T-helper 1 cell treated with Interleukin-12 subunit alpha and Interleukin-12 subunit beta and Interleukin-4 antibody, amounts not matched to agents 30 ng/mL and 1 ng/mL, for 36 hours (primary cell): ENCODE results near the gene CHAF1B. TPM values are rescaled to one million over a fixed set of nuclear protein-coding genes. Genes with fewer than 3 reads are reported as not detected.

Experiments
- intact Hi-C: fragments of 100-400 bp; cut with micrococcal nuclease; formaldehyde crosslinking; loops from one replicate; pipeline ENCODE4 v1.15.1; 2024
- total RNA-seq: library from RNA; stranded (reverse); gene quantifications from 2 replicates; pipeline ENCODE4 v1.2.3, GENCODE V29; 2022

Gene CHAF1B
- total RNA-seq, 1 donor from 2014 or later = 18.6 TPM

DNA sequence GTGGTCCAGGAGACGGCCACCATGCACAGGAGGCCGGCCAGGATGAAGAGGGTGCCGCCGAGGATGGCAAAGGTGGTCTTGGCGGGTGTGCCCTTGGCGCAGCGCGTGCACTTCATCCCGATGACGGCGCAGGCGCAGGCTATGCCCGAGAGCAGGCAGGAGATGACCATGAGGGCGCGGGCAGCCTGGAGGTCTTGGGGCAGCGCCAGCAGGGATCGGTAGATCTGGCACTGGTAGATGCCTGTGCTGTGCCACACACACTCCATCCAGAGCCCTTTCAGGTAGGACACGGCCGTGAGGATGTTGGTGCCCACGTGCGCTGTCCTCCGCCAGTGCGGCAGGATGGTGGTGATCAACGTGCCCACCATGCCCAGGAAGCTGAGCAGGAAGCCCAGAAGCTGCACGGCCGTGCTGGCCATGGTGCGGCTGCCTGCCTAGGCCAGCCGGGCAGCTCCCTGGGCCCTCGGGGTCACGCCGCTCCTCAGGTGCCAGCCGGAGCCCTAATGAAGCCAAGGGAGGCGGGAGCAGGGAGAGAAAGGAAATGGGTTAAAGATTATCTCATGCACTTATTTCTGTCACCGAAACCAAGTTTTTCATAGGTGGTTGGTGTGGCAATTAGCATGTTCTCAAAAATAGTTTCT is 76.2 kb downstream of the CHAF1B start:
- intact Hi-C loops = no loop called here

DNA sequence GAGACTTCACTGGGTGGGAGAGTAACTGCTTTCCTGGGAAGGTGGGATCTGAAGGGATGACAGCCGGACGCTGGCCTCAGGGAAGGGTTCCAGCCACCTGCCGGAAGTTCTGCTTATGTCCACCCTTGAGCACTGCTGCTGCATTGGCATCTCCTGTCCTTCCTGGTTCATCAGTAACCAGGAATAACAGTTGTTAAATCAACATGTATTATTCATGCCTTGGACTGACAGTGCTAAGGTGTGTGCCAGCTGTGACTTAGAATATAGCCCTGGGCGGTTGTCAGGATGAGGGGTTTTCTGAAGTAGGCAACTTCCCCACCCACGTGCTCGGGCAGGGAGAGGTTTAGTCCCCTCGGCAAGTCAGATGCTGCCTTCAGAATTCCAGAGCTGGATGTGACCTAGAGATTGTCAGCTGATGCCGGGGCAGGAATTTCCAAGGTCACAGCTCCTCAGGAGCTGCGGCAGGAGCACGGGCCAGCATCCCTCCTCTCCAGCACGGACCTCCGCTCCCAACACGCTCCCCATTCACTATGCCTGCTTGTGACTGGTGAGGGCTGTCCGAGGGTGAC is 76.8 kb downstream of the CHAF1B start:
- intact Hi-C loops = no loop called here

DNA sequence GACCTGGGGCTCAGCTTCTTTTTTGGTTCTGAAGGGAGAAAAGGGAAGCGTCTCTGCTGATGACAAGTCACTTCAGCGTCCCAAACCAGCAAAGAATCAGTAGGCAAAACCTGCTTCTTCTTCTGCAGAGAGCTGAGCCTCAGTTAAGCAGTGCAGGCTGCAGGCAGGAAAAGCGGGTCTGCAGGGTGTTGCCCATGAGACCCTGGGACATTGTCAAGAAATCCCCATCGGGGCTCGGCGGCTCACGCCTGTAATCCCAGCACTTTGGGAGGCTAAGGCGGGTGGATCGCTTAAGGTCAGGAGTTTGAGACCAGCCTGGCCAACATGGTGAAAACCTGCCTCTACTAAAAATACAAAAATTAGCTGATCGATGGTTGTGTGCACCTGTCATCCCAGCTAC is 78.0 kb downstream of the CHAF1B start:
- intact Hi-C loops = no loop called here

DNA sequence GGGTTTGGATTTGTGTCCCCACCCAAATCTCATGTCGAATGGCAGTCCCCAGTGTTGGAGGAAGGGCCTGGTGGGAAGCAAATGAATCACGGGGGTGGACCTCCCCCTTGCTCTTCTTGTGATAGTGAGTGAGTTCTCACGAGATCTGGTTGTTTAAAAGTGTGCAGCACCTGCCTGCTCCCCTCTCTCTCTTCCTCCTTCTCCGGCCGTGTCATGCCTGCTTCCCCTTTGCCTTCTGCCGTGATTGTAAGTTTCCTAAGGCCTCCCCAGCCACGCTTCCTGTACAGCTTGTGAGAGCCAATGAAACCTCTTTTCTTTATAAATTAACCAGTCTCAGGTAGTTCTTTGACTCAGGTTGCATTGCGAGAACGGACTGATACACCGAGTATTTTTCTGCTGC is 78.8 kb downstream of the CHAF1B start:
- intact Hi-C loops = no loop called here

DNA sequence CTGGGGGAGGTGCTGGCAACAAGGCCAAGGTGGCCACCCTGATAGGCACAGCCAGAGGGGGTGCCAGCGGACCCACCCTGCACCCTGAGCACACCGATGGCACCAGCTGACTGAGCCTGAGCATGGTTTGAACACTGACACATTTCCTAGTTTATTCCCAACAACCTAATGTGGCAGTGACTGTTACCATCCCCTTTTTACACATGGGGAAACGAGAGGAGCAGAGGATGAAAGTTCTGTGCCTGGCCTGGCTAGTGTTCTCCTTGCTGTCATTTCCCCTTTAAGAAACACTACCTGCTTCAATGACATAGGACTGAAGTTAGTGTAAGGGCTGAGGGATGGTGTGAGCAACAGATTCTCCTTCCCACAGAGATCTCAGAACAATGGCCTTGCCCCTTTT is 79.4 kb downstream of the CHAF1B start:
- intact Hi-C loops = no loop called here

DNA sequence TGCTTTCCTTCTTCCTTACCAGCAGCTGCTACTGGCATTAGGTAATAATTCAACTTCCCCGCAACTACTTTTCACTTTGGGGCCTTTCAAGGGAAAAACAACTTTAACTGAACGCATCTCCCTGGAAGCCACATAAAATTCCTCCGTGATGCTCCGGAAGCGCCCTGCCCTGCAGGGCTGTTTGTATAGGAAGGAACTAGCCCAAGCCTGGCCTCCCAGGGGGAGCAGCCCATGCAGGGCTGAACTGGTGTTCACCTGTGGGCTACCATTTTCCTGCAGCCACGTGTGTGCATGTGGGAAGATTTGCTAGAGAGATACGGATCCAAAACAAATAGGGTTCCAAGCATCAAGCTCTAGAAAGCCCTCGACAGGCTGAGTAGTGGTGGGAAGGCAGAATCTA is 80.3 kb downstream of the CHAF1B start:
- intact Hi-C loops = no loop called here

DNA sequence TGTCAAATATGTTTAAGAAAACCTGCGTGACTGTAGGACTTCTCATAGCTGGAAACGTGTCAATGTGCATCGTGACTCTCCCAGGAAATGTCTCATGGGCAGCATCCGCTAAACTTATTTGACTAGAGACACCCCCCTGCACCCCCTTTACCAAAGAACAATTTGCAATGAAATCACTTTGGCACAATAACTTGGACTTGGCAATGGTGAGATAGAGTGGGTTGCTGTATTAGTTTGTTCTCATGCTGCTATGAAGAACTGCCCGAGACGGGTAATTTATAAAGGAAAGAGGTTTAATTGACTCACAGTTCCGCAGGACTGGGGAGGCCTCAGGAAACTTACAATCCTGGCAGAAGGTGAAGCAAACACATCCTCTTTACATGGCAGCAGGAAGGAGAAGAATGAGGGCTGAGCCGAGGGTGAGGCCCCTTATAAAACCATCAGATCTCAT is 80.9 kb downstream of the CHAF1B start:
- intact Hi-C loops = no loop called here

Other genes starting within 250 kb of the CHAF1B start
- gene DOP1B, start 228.6 kb upstream of the CHAF1B start, total RNA-seq = 16.6 and 17.0 TPM in 2 replicates
- gene MORC3, start 65.2 kb upstream of the CHAF1B start, total RNA-seq = 36.9 and 38.5 TPM in 2 replicates
- gene CLDN14, start 94.7 kb downstream of the CHAF1B start, total RNA-seq = 0.51 TPM in 1 of 2 replicates, not detected in the other